ENCODE measurements around the gene ANKRD66.

GRCh38 chr6:46730921-46731461 is 15.7 kb upstream of the ANKRD66 start:
- TF ChIP-seq CTCF (IDR thresholded peaks at IDR 0.05), result no peak
- TF ChIP-seq POLR2A (IDR thresholded peaks at IDR 0.05), result no peak
